Urinary bladder (tissue), 4 donors: ENCODE data around the gene RIC8A. TPM values are rescaled to one million over a fixed set of nuclear protein-coding genes. Genes with fewer than 3 reads are reported as not detected.

Source experiments
- DNase-seq: peaks from one replicate; pipeline ENCODE4 v3.0.0-alpha.2; 2015; ENCODE audit errors: extremely low spot score
- H3K27ac ChIP-seq: one replicate; pipeline ENCODE4 v1.5.1; 2013; ENCODE audit warnings: low read depth, mild to moderate bottlenecking, moderate library complexity
- H3K36me3 ChIP-seq: one replicate; pipeline ENCODE4 v1.6.1; 2013; ENCODE audit warnings: mild to moderate bottlenecking, moderate library complexity; ENCODE audit not compliant: insufficient read depth
- H3K4me1 ChIP-seq: one replicate; pipeline ENCODE4 v1.6.1; 2013; ENCODE audit warnings: mild to moderate bottlenecking, moderate library complexity; ENCODE audit not compliant: insufficient read depth
- H3K4me3 ChIP-seq: one replicate; pipeline ENCODE4 v1.5.1; 2013; ENCODE audit warnings: low read depth, low read length
- WGBS: extraction: QIAGEN DNeasy Blood & Tissue Kit; methylation state at CpG from one replicate; pipeline ENCODE4 v1.1.7; 2013; 5-methylcytosine and 5-hydroxymethylcytosine counted together
- polyA plus RNA-seq: library from polyadenylated mRNA; stranded (reverse); fragments of 200-250 nt; gene quantifications from one replicate; pipeline ENCODE4 v1.2.3, GENCODE V29; 2013
- total RNA-seq: library from RNA; depleted of rRNA; stranded (reverse); fragments of >200 nt; gene quantifications from one replicate; pipeline ENCODE4 v1.2.3, GENCODE V29; 2014
- donor health status: healthy with polysubstance abuse.
- donor health status: healthy.

RIC8A gene
- total and polyA plus RNA-seq, 2 donors: 60.2 to 90.8 TPM

- H3K36me3 ChIP-seq: peaks cover 2% of the 10 kb centered on the region
- no peaks in the 10 kb centered on the region for H3K4me1 ChIP-seq
- H3K4me3 ChIP-seq: no peak overlapping the region
- DNase-seq: no peak
- H3K27ac ChIP-seq: no peak overlapping the region
- 87% methylated on average over 5 of the region's 5 CpGs for WGBS
These were observed 46.4 kb downstream of the RIC8A start for GRCh38 chr11:253886-254270.

DNA sequence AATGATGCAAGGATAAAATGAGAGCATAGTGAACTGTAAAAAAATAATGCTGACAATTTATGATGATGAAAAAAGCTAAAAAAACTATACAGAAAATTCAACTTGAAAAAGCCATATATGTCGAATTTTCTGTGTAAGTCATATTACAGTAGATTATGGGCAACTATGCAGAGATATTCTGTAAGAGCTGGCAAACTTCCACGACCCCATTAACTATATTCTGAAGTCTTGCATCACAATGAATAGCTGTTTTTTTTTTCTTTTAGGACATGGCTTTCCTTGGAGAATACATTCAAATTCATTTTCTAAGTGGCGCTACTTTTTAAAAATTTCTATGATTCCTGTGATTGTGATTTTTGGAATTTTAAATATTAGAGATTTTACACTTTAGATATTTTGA is 47.7 kb downstream of the RIC8A start:
- no peak overlapping the region for H3K4me3 ChIP-seq
- WGBS: 60% methylated on average over 3 of the region's 3 CpGs
- DNase-seq: no peak
- H3K27ac ChIP-seq: no peak overlapping the region
- no peaks in the 10 kb centered on the region for H3K4me1 ChIP-seq
- peaks cover 2% of the 10 kb centered on the region for H3K36me3 ChIP-seq

DNA sequence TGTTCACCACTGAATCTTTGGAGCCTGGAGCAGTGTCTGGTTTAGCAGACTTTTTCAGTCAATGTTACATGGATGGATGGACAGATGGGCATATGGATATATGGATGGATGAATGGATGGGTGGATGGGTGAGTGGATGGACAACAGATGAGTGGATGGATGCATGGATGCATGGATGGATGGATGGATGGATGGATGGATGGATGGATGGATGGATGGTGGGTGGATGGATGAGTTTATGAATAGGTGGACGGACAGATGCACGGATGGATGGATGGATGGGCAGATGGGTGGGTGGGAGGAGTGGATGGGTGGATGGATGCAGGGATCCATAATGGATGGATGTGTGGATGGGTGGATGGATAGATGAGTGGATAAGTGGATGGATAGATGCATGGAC is 48.3 kb downstream of the RIC8A start:
- DNase-seq: no peak
- H3K4me3 ChIP-seq: no peak overlapping the region
- H3K27ac ChIP-seq: no peak overlapping the region
- 95% methylated on average over 2 of the region's 2 CpGs for WGBS
- H3K4me1 ChIP-seq: no peaks in the 10 kb centered on the region
- H3K36me3 ChIP-seq: peaks cover 2% of the 10 kb centered on the region

GRCh38 chr11:256952-257737 is 49.6 kb downstream of the RIC8A start:
- Histone ChIP-seq H3K36me3 (peaks cover 2% of the 10 kb centered on the region), H3K4me3 (no peak overlapping the region), H3K4me1 (no peaks in the 10 kb centered on the region), H3K27ac (no peak overlapping the region)
- no peak for DNase-seq
- WGBS: 78% methylated on average over 14 of the region's 14 CpGs

GRCh38 chr11:257766-258493 is 50.4 kb downstream of the RIC8A start:
- Histone ChIP-seq H3K36me3 (no peaks in the 10 kb centered on the region), H3K4me1 (no peaks in the 10 kb centered on the region), H3K4me3 (no peak overlapping the region), H3K27ac (no peak overlapping the region)
- 78% methylated on average over 15 of the region's 15 CpGs for WGBS
- no peak for DNase-seq

DNA sequence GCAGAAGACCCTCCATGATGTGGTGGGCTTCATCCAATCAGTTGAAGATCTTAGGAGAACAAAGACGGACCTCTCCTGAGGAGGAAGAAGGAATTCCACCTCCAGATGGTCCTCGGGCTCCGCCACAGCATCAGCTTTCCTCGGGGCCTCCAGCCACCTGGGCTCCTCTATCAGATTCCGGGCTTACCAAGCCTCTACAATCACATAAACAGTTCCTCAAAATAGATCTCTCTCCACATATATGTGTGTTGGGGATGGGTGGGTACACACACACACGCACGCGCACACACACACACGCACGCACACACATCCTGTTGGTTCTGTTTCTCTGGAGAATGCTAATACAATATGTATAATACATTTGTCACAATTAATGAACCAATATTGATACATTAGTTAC is 51.9 kb downstream of the RIC8A start:
- Histone ChIP-seq H3K4me1 (no peaks in the 10 kb centered on the region), H3K27ac (no peak overlapping the region), H3K4me3 (no peak overlapping the region), H3K36me3 (no peaks in the 10 kb centered on the region)
- no peak for DNase-seq
- WGBS: 68% methylated on average over 10 of the region's 10 CpGs

DNA sequence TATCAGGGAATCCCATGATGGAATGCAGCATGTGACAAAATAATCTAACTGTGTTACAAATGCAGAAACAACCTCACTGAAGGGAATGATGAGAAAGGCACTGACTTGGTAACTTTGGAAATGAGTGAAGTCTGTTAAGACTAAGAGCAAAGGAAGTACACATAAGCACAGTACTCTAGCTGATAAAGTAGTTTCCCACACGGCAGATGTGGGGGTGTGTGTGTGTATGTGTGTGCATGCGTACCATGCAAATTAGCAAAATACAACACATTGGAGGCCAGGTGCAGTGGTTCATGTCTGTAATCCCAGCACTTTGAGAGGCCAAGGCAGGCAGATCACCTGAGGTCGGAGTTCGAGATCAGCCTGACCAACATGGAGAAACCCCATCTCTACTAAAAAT is 54.1 kb downstream of the RIC8A start:
- 92% methylated on average over 4 of the region's 4 CpGs for WGBS
- Histone ChIP-seq H3K4me3 (no peak overlapping the region), H3K36me3 (no peaks in the 10 kb centered on the region), H3K27ac (no peak overlapping the region), H3K4me1 (no peaks in the 10 kb centered on the region)
- no peak for DNase-seq

Other genes starting within 250 kb of the RIC8A start
- gene SCGB1C1, start 14.6 kb upstream of the RIC8A start, total RNA-seq: not detected
- gene SCGB1C1, start 14.6 kb upstream of the RIC8A start, polyA plus RNA-seq: not detected
- 17.7 TPM for gene BET1L, start 309 bp upstream of the RIC8A start, total RNA-seq
- 49.8 TPM for gene BET1L, start 309 bp upstream of the RIC8A start, polyA plus RNA-seq
- gene SIRT3, start 28.6 kb downstream of the RIC8A start, total RNA-seq: 7.3 TPM
- gene SIRT3, start 28.6 kb downstream of the RIC8A start, polyA plus RNA-seq: 21.7 TPM
- 58.5 TPM for gene PSMD13, start 29.3 kb downstream of the RIC8A start, total RNA-seq
- 102 TPM for gene PSMD13, start 29.3 kb downstream of the RIC8A start, polyA plus RNA-seq
- not detected for gene NLRP6, start 70.7 kb downstream of the RIC8A start, total RNA-seq
- gene NLRP6, start 70.7 kb downstream of the RIC8A start, polyA plus RNA-seq: 0.67 TPM
- 9.5 TPM for gene PGGHG, start 81.4 kb downstream of the RIC8A start, total RNA-seq
- gene PGGHG, start 81.4 kb downstream of the RIC8A start, polyA plus RNA-seq: 36.3 TPM
- not detected for gene IFITM5, start 91.8 kb downstream of the RIC8A start, total RNA-seq
- gene IFITM5, start 91.8 kb downstream of the RIC8A start, polyA plus RNA-seq: not detected
- 14.8 TPM for gene IFITM2, start 100.1 kb downstream of the RIC8A start, total RNA-seq
- gene IFITM2, start 100.1 kb downstream of the RIC8A start, polyA plus RNA-seq: 765 TPM
- 20.9 TPM for gene IFITM1, start 106.3 kb downstream of the RIC8A start, total RNA-seq
- 599 TPM for gene IFITM1, start 106.3 kb downstream of the RIC8A start, polyA plus RNA-seq
- gene IFITM3, start 113.2 kb downstream of the RIC8A start, total RNA-seq: 43.2 TPM
- gene IFITM3, start 113.2 kb downstream of the RIC8A start, polyA plus RNA-seq: 2,675 TPM
- 13.4 TPM for gene B4GALNT4, start 161.8 kb downstream of the RIC8A start, total RNA-seq
- gene B4GALNT4, start 161.8 kb downstream of the RIC8A start, polyA plus RNA-seq: 5.1 TPM
- 5.2 TPM for gene PKP3, start 186.5 kb downstream of the RIC8A start, total RNA-seq
- gene PKP3, start 186.5 kb downstream of the RIC8A start, polyA plus RNA-seq: 8.4 TPM
- gene SIGIRR, start 207.3 kb downstream of the RIC8A start, total RNA-seq: 11.8 TPM
- 61.2 TPM for gene SIGIRR, start 207.3 kb downstream of the RIC8A start, polyA plus RNA-seq
- gene ANO9, start 234.3 kb downstream of the RIC8A start, total RNA-seq: 1.3 TPM
- 5.1 TPM for gene ANO9, start 234.3 kb downstream of the RIC8A start, polyA plus RNA-seq
- 13.5 TPM for gene PTDSS2, start 242.6 kb downstream of the RIC8A start, total RNA-seq
- gene PTDSS2, start 242.6 kb downstream of the RIC8A start, polyA plus RNA-seq: 27.0 TPM